Peyer's patch (tissue), 4 donors: ENCODE measurements around the gene LAMC3. TPM values are rescaled to one million over a fixed set of nuclear protein-coding genes. Genes with fewer than 3 reads are reported as not detected.
"Not testable (repeated sequence)": the region's sequence is repeated elsewhere in the genome, so short reads cannot be mapped to it uniquely, and the experiment has no call there.

Experiments used
- DNase-seq, 3 donors: peaks; one replicate each; pipeline ENCODE4 v3.0.0-alpha.2; 2017 to 2019
- H3K27ac ChIP-seq, 4 donors: fragments of 200-600 bp; sonication (generic); one replicate each; pipeline ENCODE4 v1.5.1; 2016 to 2019
- H3K27me3 ChIP-seq, 2 donors: fragments of 200-600 bp; sonication (generic); one replicate each; pipeline ENCODE4 v1.5.1; 2019
- H3K36me3 ChIP-seq, 3 donors: fragments of 200-600 bp; sonication (generic); one replicate each; pipeline ENCODE4 v1.5.1; 2016 to 2019
- H3K4me1 ChIP-seq, 4 donors: fragments of 200-600 bp; sonication (generic); one replicate each; pipeline ENCODE4 v1.5.1; 2016 to 2019
- H3K4me3 ChIP-seq, 4 donors: fragments of 200-600 bp; sonication (generic); 1 replicate in 3 of 4; 2 replicates in 1 of 4; pipeline ENCODE4 v1.5.1; 2016 to 2019; ENCODE audit warnings: mild to moderate bottlenecking in 1 of 4
- H3K9me3 ChIP-seq, 4 donors: fragments of 200-600 bp; sonication (generic); one replicate each; pipeline ENCODE4 v1.5.1; 2016 to 2019; ENCODE audit warnings: mild to moderate bottlenecking in 1 of 4
- CTCF ChIP-seq, 6 experiments: fragments of 450-650 bp in 4 of 6; fragments of 200-600 bp in 2 of 6; sonication (generic) in 1 of 6; IDR thresholded peaks; one replicate each; pipeline ENCODE4 v1.5.1; 2017 to 2019; ENCODE audit warnings: antibody characterized with exemption in 6 of 6, mild to moderate bottlenecking in 3 of 6, moderate library complexity in 1 of 6
- POLR2A ChIP-seq, 2 donors: fragments of 450-650 bp; IDR thresholded peaks; one replicate each; pipeline ENCODE4 v1.5.1; 2017; ENCODE audit warnings: antibody characterized with exemption in 2 of 2, mild to moderate bottlenecking in 2 of 2, moderate library complexity in 2 of 2
- total RNA-seq, 4 donors: library from RNA; depleted of rRNA; stranded (reverse); fragments of >200 nt; gene quantifications; one replicate each; pipeline ENCODE4 v1.1.0, GENCODE V29; 2016

Gene LAMC3
- total RNA-seq, 4 donors from 2014 or later: 1.6 to 4.1 (median 3.9) TPM; not detected in 1

GRCh38 chr9:131031005-131031641 is 22.1 kb downstream of the LAMC3 start:
- H3K9me3 ChIP-seq: no peaks in the 10 kb centered on the region
- peak in 1 of 3 donors; percentile 39 for DNase-seq
- H3K4me1 ChIP-seq: no peaks in the 10 kb centered on the region
- no peak overlapping the region for H3K27ac ChIP-seq
- no peaks in the 10 kb centered on the region for H3K36me3 ChIP-seq
- H3K27me3 ChIP-seq: no peaks in the 10 kb centered on the region
- TF ChIP-seq POLR2A (IDR thresholded peaks at IDR 0.05): no peak
- TF ChIP-seq CTCF (IDR thresholded peaks at IDR 0.05): no peak
- H3K4me3 ChIP-seq: no peak overlapping the region

GRCh38 chr9:131031642-131032005 is 22.6 kb downstream of the LAMC3 start:
- Histone ChIP-seq H3K9me3 (no peaks in the 10 kb centered on the region), H3K27me3 (no peaks in the 10 kb centered on the region), H3K4me1 (no peaks in the 10 kb centered on the region), H3K27ac (no peak overlapping the region), H3K36me3 (no peaks in the 10 kb centered on the region), H3K4me3 (no peak overlapping the region)
- TF ChIP-seq CTCF (IDR thresholded peaks at IDR 0.05): no peak
- TF ChIP-seq POLR2A (IDR thresholded peaks at IDR 0.05): no peak
- DNase-seq: no peak

DNA sequence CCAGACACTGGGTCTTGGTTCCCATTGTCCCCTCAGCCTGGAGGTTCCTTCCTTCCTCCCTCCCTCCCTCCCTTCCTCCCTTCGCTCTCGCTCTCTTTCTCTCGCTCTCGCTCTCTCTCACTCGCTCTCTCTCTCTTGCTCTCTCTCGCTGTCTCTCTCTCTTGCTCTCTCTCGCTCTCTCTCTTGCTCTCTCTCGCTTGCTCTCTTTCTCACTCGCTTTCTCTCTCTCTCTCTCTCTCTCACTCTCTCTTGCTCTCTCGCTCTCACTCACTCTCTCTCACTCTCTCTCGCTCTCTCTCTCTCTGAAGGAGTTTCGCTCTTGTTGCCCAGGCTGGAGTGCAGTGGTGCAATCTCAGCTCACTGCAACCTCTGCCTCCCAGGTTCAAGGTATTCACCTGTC is 23.4 kb downstream of the LAMC3 start:
- H3K4me3 ChIP-seq: no peak overlapping the region
- H3K9me3 ChIP-seq: no peaks in the 10 kb centered on the region
- peaks cover 0 to 7% (median 0%) of the 10 kb centered on the region in 4 donors for H3K4me1 ChIP-seq
- no peak for DNase-seq
- TF ChIP-seq CTCF (IDR thresholded peaks at IDR 0.05) (no peak), POLR2A (IDR thresholded peaks at IDR 0.05) (no peak)
- no peaks in the 10 kb centered on the region for H3K36me3 ChIP-seq
- H3K27me3 ChIP-seq: no peaks in the 10 kb centered on the region
- no peak overlapping the region for H3K27ac ChIP-seq

DNA sequence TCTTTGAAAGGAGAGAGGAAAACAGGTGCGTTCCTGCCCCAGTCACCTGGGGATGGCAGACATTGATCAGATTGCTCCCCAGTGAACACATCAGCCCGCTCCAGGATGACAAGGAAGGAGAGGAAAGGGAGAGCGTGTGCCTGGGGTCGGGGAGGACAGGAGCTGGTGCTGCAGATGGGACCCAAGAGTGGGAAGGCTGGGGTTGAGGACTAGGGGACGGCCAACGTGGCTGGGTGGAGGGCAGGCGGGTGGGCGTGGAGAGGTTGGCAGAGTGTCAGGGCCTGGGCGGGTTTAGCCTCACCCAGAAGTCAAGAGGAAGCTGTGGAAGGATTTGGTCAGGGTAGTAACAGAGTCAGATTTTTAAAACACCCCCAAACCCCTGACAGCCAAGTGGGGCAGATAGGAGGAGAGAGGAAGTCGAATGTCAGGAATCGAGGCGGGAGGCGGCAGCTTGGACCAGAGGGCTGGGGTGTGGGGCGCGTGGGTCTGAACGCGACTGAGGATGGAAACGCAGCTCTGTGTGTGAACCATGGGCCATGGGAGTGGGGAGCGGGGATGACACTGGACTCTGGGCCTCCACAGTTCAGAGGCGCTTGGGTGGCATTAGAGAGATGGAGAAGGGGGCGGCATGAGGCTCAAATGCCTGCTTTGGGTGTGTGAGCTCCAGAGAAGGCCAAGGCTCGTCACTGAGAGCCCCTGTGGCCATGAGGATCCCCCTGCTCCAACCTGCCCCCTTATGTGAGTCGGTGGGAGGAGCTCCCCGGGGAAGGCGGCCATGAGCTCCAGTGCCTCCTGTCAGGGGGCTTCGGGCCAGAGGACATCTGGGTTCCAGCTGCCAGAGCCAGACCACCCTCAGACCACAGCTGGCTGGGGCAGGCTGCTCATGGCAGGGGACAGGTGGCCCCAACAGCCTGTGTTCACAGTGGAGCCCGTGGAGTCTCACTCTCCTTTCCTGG is 24.6 kb downstream of the LAMC3 start:
- Histone ChIP-seq H3K36me3 (no peaks in the 10 kb centered on the region), H3K9me3 (no peaks in the 10 kb centered on the region), H3K4me1 (peaks cover 0 to 13% (median 0%) of the 10 kb centered on the region in 4 donors), H3K27ac (no peak overlapping the region), H3K4me3 (no peak overlapping the region), H3K27me3 (no peaks in the 10 kb centered on the region)
- DNase-seq: no peak
- TF ChIP-seq POLR2A (IDR thresholded peaks at IDR 0.05) (no peak), CTCF (IDR thresholded peaks at IDR 0.05) (no peak)

DNA sequence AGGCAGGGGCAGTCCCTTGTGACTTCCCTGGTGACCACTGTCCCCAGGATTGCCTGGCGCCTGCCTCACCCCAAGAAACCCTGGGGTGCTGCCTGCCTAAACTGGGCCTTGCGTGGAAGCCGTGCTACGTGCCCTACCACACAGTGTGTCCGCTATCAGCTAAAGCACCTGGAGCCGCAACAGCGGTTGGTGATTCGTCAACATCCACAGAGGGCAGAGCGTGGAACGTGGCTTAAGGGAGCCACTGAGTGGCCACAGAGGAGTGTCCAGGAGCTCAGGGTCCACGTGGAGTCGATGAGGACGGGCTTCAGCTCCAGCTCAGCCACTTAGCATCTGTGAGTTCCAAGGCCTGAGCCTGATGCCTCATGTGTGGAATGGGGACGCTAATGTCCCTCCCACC is 25.3 kb downstream of the LAMC3 start:
- H3K4me1 ChIP-seq: peaks cover 0 to 13% (median 0%) of the 10 kb centered on the region in 4 donors
- H3K27ac ChIP-seq: no peak overlapping the region
- no peak for DNase-seq
- no peaks in the 10 kb centered on the region for H3K36me3 ChIP-seq
- H3K9me3 ChIP-seq: no peaks in the 10 kb centered on the region
- TF ChIP-seq POLR2A (IDR thresholded peaks at IDR 0.05) (no peak), CTCF (IDR thresholded peaks at IDR 0.05) (no peak)
- H3K27me3 ChIP-seq: no peaks in the 10 kb centered on the region
- H3K4me3 ChIP-seq: no peak overlapping the region

DNA sequence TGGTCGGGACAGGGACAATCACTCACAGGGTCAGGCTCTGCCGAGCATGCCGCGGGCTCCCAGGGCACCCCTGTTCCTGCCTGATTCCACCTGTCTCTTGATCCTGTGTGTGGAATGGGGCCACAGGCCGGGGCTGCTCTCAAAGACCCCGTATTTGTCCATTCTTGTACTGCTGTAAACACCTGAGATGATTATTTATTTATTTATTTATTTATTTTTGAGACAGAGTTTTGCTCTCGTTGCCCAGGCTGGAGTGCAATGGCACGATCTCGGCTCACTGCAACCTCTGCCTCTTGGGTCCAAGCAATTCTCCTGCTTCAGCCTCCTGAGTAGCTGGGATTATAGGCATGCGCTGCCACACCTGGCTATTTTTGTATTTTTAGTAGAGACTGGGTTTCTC is 25.8 kb downstream of the LAMC3 start:
- not testable (repeated sequence) for H3K27me3 ChIP-seq, H3K9me3 ChIP-seq, H3K27ac ChIP-seq, DNase-seq, H3K4me3 ChIP-seq, H3K36me3 ChIP-seq
- H3K4me1 ChIP-seq: peaks cover 0 to 13% (median 0%) of the 10 kb centered on the region in 4 donors
